GM12801 (cell line): ENCODE results near the gene CCDC33.

Source experiments
- TF ChIP-seq, protein P1 (sequence below): IDR thresholded peaks from one replicate; pipeline ENCODE4 v1.5.1; 2011; ENCODE audit warnings: control low read depth; ENCODE audit not compliant: insufficient read length; ENCODE audit errors: extremely low read depth

The CCDC33 gene

DNA sequence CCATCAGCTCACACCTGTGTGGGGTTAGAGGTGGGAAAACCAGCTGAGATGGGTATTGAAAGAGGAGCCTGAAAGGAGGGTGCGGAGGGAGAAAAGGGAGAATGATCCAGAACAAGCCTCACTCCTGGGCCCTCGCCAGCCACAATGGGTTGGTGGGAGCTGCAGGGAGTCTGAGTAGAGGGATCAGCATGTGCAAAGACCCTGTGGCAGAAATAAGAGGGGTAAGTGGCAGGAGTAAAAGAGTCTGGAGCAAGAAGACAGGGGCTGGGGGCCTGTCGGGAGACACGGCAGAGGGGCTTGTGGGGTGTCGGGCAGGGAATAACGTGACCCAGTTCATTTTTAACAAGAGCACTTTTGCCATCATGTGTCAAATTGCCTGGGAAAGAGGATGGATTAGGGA is 34.0 kb downstream of the CCDC33 start:
- TF ChIP-seq, protein P1, sequence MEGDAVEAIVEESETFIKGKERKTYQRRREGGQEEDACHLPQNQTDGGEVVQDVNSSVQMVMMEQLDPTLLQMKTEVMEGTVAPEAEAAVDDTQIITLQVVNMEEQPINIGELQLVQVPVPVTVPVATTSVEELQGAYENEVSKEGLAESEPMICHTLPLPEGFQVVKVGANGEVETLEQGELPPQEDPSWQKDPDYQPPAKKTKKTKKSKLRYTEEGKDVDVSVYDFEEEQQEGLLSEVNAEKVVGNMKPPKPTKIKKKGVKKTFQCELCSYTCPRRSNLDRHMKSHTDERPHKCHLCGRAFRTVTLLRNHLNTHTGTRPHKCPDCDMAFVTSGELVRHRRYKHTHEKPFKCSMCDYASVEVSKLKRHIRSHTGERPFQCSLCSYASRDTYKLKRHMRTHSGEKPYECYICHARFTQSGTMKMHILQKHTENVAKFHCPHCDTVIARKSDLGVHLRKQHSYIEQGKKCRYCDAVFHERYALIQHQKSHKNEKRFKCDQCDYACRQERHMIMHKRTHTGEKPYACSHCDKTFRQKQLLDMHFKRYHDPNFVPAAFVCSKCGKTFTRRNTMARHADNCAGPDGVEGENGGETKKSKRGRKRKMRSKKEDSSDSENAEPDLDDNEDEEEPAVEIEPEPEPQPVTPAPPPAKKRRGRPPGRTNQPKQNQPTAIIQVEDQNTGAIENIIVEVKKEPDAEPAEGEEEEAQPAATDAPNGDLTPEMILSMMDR = no peak

DNA sequence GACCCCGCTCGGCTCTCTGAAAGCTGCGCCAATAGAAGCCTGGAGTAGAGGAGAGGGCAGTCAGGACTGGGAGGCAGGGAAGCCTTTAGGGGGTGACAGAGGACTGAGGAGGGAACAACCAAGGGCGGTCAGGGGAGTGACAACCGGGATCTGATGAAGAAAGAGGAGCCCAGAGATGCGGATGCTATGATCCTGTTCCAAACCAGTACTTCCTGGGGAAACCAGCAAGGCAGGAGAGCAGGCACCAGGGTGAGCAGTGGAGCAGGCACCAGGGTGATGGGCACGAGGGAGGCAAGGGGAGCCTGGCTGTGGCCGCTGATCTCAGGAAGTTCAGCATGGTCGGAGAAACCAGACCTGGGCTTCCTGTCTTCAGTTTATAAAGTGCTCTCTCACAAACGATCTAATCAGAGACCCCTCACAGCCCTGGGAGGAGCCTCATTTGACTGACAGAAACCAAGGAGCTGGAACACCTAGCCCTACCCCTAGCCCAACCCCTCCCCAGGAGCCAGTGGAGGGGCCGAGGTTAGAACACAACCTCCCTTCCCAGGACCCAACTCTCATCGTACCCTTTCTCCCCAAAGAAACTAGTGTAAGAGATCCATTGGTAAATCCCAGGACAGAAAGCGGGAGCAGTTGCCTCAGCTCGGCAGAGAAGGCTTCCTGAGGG is 34.9 kb downstream of the CCDC33 start:
- TF ChIP-seq, protein P1 = no peak

DNA sequence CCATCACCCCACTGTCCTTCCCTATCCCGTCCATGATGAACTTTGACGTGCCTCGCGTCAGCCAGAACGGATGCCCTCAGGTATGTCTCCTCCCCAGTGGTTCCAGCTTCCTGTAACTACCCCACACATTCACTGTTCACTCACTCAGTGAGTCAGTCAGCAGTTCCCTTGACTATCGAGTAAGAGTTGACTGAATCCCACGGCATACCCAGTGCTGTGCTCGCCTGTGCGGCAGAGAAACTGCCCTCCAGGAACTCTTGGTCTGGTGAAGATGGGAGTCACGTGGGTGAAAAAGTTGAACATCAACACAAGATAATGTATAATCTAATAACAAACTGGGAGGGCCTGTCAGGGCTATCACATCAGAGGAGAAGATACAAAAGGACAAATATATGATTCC is 36.7 kb downstream of the CCDC33 start:
- TF ChIP-seq, protein P1 = no peak

DNA sequence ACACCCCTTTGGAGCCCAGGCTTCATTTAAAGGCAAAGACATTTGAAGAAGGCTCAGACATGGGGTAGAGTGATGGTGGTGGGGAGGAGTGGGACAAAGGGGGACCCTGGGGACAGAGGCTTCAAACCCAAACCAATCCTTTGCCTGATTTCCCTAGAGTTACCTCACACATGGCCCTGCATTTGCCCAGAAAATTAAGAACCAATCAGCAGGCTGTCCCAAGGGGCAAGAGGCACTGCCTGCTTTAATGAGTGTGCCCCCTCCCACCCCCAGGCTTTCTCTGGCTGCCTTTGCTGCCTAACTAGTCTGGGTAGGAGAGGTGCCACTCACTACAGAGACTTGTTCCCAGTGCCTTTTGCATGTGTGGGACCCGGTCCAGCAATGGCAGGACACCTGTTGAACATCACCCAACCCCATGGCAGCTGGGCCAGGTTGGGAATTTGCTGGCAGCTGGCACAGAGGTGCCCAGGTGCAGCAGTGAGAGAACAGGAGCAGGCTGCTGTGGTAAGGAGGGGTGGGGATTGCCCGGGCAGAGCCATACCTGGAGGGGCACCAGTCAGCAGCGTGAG is 38.4 kb downstream of the CCDC33 start:
- TF ChIP-seq, protein P1 = no peak

DNA sequence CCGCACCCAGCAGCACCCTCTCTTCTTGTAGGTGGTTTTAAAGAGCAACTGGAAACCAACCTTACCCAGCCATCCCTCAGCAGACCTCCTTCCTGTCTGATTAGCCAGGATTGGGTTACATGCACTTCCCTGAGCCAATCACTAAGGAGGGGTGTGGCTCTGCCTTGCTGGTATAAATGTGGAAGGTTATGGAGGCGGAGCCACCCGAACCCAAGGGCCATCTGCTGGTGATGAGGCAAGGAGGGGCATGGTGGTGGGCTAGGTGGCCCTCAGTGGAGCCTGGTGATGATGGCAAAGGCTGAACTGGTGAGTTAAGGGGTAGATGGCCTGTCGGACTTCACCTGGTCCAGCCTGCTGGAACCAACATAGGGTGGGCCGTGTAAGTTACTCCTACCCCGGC is 39.8 kb downstream of the CCDC33 start:
- TF ChIP-seq, protein P1 = no peak

DNA sequence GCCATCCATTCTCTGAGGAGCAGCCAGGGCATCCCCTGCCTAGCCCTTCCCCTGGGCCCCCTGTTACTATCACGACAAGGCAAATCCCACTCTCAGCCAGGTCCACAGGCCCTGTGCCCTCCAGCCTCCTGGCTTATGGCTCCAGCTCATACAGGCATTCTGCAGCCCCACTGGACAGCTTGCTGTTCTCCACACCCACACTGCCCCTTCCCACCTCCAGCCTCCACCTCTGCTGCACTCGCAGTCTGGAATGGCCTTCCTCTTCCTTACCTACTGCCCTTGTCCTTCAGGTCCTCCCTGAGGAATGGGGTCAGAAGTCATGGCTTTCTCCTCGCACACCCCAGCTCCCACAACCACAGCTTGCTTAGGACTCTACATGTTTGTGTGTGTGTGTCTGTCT is 40.4 kb downstream of the CCDC33 start:
- TF ChIP-seq, protein P1 = no peak

DNA sequence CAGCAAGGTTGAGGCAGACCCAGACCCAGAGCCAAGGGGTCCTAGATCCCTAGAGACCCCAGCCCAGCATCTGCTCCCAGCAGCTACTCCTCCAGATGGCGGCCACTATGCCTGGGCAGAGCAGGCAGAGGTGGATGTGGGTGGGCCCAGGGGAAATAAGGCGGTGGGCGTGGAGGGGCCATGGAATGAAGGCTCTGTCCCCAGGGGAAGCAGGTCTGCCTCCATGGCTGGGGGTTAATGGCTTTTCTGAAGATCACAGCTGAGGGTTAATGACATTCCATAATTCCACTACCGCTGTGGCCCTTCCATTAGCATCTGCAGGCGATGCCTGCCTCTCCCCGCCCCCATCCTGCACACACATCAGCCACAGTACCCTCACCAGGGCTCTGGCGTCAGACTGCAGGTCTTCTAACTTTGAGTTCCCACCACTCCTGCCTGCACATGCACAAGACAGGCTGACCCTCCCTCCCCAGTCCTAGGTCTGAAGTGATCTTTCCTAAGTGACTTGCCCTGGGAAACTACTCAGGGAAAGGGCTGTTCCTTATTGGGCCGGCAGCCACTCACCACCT is 41.2 kb downstream of the CCDC33 start:
- TF ChIP-seq, protein P1 = no peak
